Prostate gland (tissue), 2 donors: ENCODE data around the gene HS6ST3. TPM values are rescaled to one million over a fixed set of nuclear protein-coding genes. Genes with fewer than 3 reads are reported as not detected.

Experiments used
- DNase-seq: peaks from one replicate; pipeline ENCODE4 v3.0.0-alpha.2; 2019; ENCODE audit warnings: low spot score
- H3K27ac ChIP-seq, 2 donors: fragments of 200-600 bp; sonication (generic); 2 replicates each; pipeline ENCODE4 v1.5.1; 2017 to 2019
- H3K27me3 ChIP-seq: fragments of 200-600 bp; sonication (generic); replicated peaks from 2 replicates; pipeline ENCODE4 v1.5.1; 2019; ENCODE audit not compliant: insufficient read depth
- H3K36me3 ChIP-seq, 2 donors: fragments of 200-600 bp; sonication (generic); 1 replicate in 1 of 2; 2 replicates in 1 of 2; pipeline versions ENCODE4 v1.5.1 to v1.8.1; 2017 to 2019
- H3K4me1 ChIP-seq: fragments of 200-600 bp; sonication (generic); replicated peaks from 2 replicates; pipeline ENCODE4 v1.5.1; 2019
- H3K4me3 ChIP-seq, 2 donors: fragments of 200-600 bp; sonication (generic); 2 replicates each; pipeline ENCODE4 v1.5.1; 2017 to 2019
- H3K9me3 ChIP-seq: fragments of 200-600 bp; sonication (generic); 2 replicates; pipeline ENCODE4 v1.5.1; 2017
- CTCF ChIP-seq, 4 experiments: fragments of 200-600 bp in 2 of 4; fragments of 450-650 bp in 2 of 4; sonication (generic) in 2 of 4; IDR thresholded peaks; 1 replicate in 3 of 4; 2 replicates in 1 of 4; pipeline ENCODE4 v1.5.1; 2016 to 2019; ENCODE audit warnings: antibody characterized with exemption in 4 of 4, mild to moderate bottlenecking in 2 of 4, moderate library complexity in 2 of 4
- POLR2A ChIP-seq: fragments of 450-650 bp; IDR thresholded peaks from one replicate; pipeline ENCODE4 v1.6.1; 2016; ENCODE audit warnings: antibody characterized with exemption, mild to moderate bottlenecking
- POLR2AphosphoS5 ChIP-seq: sonication (generic); formaldehyde crosslinking; IDR thresholded peaks from one replicate; pipeline ENCODE4 v1.6.1; 2017; ENCODE audit warnings: antibody characterized with exemption
- WGBS: methylation state at CpG from one replicate; pipeline ENCODE4 v1.1.5; 2018; 5-methylcytosine and 5-hydroxymethylcytosine counted together
- intact Hi-C: fragments of 100-400 bp; cut with DNase I; formaldehyde crosslinking; loops from one replicate; pipeline ENCODE4 v1.14.2; 2022
- total RNA-seq, 2 donors: library from RNA; depleted of rRNA; stranded (reverse); fragments of >200 nt; gene quantifications; one replicate each; pipeline ENCODE4 v1.1.0, GENCODE V29; 2016

Gene HS6ST3
- total RNA-seq, 2 donors from 2014 or later, result 0.97 to 1.0 TPM

GRCh38 chr13:96684469-96684868 lies 594.6 kb downstream of the HS6ST3 start:
- Histone ChIP-seq H3K4me1 (no peaks in the 10 kb centered on the region), H3K27me3 (no peaks in the 10 kb centered on the region), H3K36me3 (no peaks in the 10 kb centered on the region), H3K27ac (no peak overlapping the region), H3K4me3 (no peak overlapping the region), H3K9me3 (no peaks in the 10 kb centered on the region)
- no peak for DNase-seq
- intact Hi-C loops, result no loop called here
- WGBS, result 91% methylated on average over 4 of the region's 4 CpGs
- no peak for TF ChIP-seq POLR2A
- TF ChIP-seq CTCF (IDR thresholded peaks at IDR 0.05), result no peak
- no peak for TF ChIP-seq POLR2AphosphoS5

- Histone ChIP-seq H3K27me3 (no peaks in the 10 kb centered on the region), H3K36me3 (no peaks in the 10 kb centered on the region), H3K9me3 (no peaks in the 10 kb centered on the region), H3K27ac (no peak overlapping the region), H3K4me3 (no peak overlapping the region), H3K4me1 (no peaks in the 10 kb centered on the region)
- 43% methylated on average over 1 of the region's 1 CpG for WGBS
- DNase-seq, result no peak
- intact Hi-C loops, result no loop called here
- no peak for TF ChIP-seq POLR2AphosphoS5
- no peak for TF ChIP-seq CTCF (IDR thresholded peaks at IDR 0.05)
- TF ChIP-seq POLR2A, result no peak
These were observed 595.0 kb downstream of the HS6ST3 start for GRCh38 chr13:96684907-96685306.

GRCh38 chr13:96686286-96686685 lies 596.4 kb downstream of the HS6ST3 start:
- intact Hi-C loops, result no loop called here
- no peaks in the 10 kb centered on the region for H3K27me3 ChIP-seq
- H3K9me3 ChIP-seq, result no peaks in the 10 kb centered on the region
- no peak overlapping the region for H3K4me3 ChIP-seq
- 18% methylated on average over 2 of the region's 2 CpGs for whole genome bisulfite sequencing
- no peaks in the 10 kb centered on the region for H3K36me3 ChIP-seq
- no peak overlapping the region for H3K27ac ChIP-seq
- H3K4me1 ChIP-seq, result no peaks in the 10 kb centered on the region
- DNase-seq, result no peak
- TF ChIP-seq POLR2A, result no peak
- TF ChIP-seq CTCF (IDR thresholded peaks at IDR 0.05), result no peak
- TF ChIP-seq POLR2AphosphoS5, result no peak

GRCh38 chr13:96687191-96687590 lies 597.3 kb downstream of the HS6ST3 start:
- H3K27me3 ChIP-seq, result no peaks in the 10 kb centered on the region
- H3K4me1 ChIP-seq, result no peaks in the 10 kb centered on the region
- no peak for DNase-seq
- no peak overlapping the region for H3K4me3 ChIP-seq
- intact Hi-C loops, result no loop called here
- 84% methylated on average over 3 of the region's 3 CpGs for WGBS
- H3K27ac ChIP-seq, result no peak overlapping the region
- no peaks in the 10 kb centered on the region for H3K9me3 ChIP-seq
- no peaks in the 10 kb centered on the region for H3K36me3 ChIP-seq
- TF ChIP-seq POLR2AphosphoS5, result no peak
- TF ChIP-seq CTCF (IDR thresholded peaks at IDR 0.05), result no peak
- no peak for TF ChIP-seq POLR2A

- Histone ChIP-seq H3K4me1 (no peaks in the 10 kb centered on the region), H3K9me3 (no peaks in the 10 kb centered on the region), H3K4me3 (no peak overlapping the region), H3K27ac (no peak overlapping the region), H3K36me3 (no peaks in the 10 kb centered on the region), H3K27me3 (no peaks in the 10 kb centered on the region)
- no peak for TF ChIP-seq POLR2A
- TF ChIP-seq CTCF (IDR thresholded peaks at IDR 0.05), result no peak
- TF ChIP-seq POLR2AphosphoS5, result no peak
- DNase-seq, result no peak
- intact Hi-C loops, result no loop called here
These were observed 601.1 kb downstream of the HS6ST3 start for GRCh38 chr13:96690998-96691397.
